Muscle of arm (tissue), 12 donors: ENCODE measurements around the gene JAZF1. TPM values are rescaled to one million over a fixed set of nuclear protein-coding genes. Genes with fewer than 3 reads are reported as not detected.
"Not testable (repeated sequence)": the region's sequence is repeated elsewhere in the genome, so short reads cannot be mapped to it uniquely, and the experiment has no call there.

Experiments used
- DNase-seq: peaks from one replicate; pipeline ENCODE4 v3.0.0-alpha.2; 2013
- polyA plus RNA-seq, 12 donors: library from polyadenylated mRNA; unstranded; fragments of 120-200 nt; gene quantifications; one replicate each; pipeline ENCODE4 v1.2.1, GENCODE V29; 2013; ENCODE audit not compliant: insufficient read length in 12 of 12

JAZF1 gene
- polyA plus RNA-seq, 12 donors: 21.4 to 36.4 (median 32.8) TPM; not detected in 1

DNA sequence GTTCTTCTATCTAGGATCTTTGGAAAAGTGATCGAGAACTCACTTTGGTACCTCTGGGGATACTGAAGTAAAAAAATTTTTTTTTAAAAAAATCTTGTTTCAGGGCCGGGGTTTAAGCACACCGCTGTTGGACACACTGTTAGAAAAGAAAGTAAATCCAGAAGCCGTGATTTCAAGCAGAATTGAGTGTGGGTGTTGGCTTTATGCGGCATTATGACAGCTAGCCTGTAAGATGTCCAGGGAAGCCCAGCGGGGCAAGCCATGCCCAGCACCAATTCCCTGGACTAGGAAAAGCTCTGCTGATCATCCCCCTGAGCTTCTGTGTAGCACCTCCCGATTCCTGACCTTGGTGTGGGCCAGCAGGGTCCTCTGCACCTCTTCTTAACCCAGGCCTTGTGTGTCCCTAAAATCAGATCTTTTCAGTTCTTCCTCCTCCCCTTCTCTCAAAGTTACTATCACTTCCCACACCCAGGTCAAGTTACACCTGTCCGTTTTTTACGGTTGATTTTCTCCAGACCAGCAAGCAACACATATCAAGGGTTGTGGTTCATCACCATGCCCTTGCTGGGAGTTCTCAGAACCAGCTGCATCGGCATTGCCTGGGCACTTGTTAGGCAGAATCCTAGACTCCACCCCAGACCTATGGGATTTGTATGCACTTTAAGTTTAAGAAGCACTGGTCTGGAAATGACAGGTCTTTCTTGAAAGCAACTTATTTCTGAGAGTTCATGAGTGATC, 235.4 kb downstream of the JAZF1 start:
- DNase-seq: no peak

DNA sequence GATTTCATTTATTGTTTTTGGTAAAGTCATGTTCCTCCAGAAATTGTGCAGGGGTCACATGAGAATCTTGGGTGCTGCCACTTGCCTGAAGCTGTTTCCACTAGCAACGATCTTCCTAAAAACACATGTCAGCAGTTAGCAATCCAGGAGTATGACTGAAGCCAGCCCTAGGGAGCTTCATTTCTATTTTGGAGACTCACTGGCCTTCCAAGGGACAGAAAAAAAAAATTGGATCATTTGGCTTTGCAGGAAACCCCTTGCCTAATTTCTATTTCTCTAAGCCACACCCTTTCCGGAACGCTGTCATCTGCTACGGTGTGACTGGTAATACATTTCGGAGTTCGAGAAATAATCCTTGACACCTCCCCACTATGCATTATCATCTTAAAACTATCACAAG, 236.0 kb downstream of the JAZF1 start:
- peak; percentile 68 for DNase-seq

DNA sequence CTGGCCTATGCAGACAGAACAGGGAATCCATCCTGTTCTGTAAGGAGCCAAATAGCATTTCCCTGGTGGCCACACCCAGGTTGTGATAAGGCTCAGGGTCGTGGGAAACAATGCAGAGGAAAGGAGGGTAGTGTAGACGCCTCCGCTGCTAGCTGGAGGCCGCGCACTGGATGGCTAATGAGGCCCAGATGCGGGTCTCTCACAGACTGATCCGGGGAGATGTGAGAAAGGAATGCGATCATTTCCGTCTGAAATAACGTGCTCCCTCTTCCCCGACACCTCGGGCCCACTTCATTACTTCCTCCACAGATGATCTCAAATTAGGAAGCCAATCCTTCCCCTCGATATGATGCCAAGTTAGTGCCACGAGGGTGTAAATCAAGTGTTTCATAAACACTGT, 237.4 kb downstream of the JAZF1 start:
- no peak for DNase-seq

DNA sequence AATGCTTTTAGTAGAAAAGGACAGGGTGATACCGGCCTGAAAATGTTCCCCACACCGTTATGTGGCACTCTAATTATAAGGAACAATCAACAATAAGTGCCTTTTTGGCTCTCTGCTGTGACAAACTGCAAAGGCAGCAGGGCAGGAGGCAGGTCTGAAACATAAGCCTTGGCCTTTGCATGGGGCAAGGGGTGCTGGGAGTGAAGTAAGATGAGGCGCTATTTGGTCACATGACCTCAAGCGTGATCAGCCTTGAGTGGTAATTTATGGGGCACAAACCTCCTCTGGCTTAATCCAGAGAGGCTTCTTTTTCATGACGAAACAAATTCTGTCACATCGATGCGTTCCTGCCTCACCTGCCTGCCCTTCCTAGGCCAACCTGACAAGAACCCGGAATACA, 237.9 kb downstream of the JAZF1 start:
- DNase-seq: no peak

DNA sequence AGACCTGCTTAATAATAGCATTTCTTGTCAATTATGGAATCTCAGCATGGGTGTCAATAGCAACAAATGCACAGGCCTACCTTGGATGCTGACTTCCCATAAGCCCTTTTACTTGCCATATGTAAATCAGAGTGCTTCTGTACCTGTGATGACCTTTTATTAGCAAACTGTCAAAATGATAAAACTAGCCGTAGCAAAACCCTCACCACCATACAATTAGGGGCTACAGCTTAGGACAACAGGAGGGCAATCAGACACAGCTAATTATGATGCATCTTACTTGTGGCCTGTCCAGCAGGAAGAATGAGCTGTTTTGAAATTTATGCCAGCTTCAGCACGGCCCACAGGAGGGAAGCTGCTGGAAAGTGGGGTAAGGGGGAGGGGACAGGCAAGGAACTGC, 239.1 kb downstream of the JAZF1 start:
- no peak for DNase-seq

DNA sequence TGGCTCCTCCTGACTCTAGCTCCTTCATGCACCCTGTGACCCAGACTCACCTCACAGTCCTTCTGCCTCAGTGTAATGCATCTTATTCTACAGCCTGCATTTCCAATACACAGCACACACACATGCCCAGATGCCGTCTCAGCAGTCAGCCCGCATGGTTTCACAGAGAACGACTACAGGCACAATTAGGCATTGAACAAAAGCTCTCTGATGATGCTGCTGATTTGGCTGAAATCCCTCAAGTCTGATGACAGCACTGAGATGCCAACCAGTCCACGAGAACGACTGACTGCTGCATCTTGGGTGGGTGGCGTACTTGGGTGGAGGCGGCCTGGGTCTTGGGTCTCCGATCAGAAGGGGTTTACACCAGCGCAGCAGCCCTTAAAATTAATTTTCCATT, 240.3 kb downstream of the JAZF1 start:
- no peak for DNase-seq

DNA sequence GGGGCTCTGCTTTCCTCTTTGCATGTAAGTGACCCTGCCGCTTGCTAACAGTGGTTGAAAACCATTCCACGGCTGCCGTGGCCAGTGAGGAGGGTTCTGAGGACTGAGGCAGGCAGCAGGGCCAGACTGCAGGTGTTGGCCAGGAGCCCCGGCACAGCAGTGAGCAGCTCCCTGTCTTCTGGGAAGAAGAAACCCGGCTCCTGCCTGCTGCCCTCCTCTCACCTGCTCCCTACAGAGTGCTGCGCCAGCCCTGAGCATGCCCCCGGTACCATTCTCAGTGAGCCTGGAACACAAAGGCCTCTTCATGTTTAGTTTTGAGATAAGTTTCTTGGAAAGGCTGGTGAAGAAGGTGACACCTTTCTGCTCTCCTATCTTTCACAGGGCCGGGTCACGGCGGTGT, 240.7 kb downstream of the JAZF1 start:
- no peak for DNase-seq

DNA sequence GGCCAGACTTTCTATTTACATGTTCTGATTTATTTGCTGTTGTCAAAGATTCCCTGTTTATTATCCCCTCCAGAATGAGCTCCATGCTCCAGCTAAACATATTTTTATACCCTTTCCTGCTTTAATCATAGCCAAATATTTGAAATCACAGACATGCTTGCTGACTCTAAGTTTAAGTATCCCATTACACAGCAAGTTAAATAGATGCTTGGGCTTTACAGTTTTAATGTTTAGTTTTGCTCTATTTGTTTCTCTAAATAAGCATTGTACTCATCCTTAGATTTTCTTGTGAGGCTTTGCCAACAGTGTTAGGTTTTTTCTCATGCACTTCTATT, 243.9 kb downstream of the JAZF1 start:
- DNase-seq: no peak

DNA sequence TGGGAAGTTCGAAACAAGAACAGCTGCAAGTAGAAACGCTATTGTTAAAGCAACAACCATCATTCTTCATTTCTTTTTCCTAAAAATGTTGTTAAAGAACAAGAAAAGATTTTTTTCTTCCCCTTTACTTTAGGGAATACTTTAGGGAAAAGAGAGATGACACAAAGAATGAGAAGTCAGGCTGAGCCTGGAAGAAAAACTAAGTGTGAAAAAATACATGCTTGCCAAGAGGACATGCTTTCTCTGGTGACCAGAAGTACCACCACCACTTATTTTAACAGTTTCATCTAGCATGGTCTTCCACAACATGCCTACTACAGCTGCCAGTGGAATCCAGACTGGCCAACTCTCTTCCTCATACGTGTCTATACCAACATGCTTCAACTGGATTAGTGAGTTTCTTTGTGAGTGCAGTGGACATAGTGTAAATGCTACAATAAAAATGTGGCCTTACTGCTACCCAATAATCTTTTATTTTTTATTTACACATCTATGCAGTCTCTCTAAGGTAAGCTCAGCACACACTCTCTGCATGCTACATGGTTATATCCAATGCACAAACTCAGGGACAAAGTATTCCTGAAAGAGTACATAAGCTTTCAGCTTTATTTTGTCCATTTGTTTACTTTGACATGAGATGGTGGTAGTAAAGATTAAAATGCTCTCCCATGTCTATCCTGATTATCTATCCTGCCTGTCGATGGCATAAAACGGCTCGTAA, 244.4 kb downstream of the JAZF1 start:
- no peak for DNase-seq

DNA sequence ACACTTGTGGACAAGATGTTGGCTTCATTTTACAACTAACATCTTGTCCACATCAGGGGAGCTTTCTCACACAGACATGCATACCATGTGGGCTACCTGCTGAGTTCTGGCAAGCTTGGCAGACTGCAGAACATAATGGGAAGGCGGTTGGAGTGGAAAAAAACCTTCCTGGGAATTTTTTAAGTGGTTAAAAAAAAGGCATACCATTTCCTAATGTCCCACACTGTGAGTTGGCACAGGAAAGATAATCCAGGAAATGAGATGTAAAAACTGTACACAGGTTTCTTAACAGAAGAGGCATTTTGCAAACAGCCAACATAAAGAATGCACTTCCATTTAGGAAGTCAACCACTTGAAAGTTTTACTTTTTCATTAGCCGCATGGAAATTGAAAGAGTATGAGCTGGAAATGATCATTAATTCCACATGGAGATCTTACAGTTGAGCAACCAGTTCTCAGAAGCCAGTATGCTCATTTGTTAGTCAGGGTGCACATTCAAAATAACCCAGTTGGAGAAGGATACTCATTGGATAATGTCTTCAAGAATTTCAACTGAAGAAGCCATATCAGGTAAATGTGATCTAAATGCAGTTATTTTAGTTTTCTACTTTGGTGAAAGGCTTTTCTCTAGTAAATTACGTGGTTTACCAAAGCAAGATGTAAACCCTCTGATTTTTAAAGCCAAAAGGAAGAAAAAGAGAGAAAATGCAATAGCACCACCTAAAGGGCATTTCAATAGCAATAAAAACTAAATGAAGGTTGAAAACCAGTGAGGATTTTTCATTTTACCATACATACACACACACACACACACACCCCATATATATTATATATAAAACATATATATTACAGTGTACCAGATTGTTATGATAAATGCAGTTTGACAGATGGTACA, 246.7 kb downstream of the JAZF1 start:
- DNase-seq: no peak

DNA sequence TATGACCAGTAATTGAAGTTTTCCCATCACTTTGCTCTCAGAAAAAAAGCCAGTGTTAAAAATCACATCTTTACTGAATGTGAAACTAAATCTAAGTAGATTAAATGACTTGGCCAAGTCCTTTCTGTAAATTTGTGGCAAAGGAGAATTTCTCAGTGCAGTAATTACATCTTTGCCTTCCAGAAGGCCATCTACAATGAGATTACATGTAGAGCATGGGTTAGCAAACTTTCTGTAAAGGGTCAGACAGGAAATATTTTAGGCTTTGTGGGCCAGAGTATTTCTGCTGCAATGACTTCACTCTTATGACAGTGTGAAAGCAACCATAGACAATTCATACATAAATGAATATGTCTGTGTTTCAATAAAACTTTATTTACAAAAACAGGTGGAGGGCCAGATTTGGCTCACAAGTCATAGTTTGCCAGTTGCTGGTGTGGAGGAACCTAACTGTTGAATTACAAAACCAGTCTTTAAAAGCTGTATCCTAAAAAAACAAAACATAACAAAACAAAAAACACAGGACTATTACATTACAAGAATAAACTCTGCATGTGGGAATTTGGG, 249.6 kb downstream of the JAZF1 start:
- DNase-seq: no peak

DNA sequence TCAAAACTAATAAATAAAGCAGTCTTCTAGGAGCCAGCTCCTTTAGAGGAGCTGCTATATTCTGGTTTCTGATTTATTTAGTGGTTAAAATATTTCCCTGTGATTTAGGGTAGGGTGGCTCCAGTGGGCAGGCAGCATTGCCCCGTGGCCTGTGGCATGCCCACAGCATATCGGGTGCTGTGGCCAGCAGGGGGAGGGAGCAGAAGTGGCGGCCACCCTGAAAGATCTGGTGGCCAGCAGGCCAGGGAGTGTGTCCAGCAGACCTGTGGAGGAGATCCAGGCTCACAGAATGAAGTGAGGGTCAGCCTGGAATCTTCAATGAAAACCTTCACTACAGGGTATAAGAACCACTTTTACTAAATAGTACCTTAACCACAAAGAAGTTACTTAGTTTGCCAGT, 251.5 kb downstream of the JAZF1 start:
- DNase-seq: no peak

DNA sequence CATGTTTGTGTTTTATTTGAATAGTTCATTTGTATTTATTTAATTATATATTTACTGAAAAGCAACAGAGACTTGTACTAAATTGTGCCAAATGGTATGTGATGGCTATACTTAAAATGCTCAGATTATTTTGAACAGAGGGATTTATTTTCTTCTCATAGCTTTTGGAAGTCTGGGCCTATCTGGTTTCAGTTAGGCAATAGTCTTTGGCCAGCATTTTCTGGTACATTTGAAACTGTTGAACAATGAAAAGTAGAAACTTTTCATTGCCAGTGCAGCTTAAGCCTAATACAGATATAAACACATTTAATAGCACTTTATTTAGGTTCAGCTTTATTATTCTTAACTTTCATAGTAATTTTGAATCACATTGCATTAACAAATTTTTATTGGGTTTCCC, 252.6 kb downstream of the JAZF1 start:
- DNase-seq: no peak

DNA sequence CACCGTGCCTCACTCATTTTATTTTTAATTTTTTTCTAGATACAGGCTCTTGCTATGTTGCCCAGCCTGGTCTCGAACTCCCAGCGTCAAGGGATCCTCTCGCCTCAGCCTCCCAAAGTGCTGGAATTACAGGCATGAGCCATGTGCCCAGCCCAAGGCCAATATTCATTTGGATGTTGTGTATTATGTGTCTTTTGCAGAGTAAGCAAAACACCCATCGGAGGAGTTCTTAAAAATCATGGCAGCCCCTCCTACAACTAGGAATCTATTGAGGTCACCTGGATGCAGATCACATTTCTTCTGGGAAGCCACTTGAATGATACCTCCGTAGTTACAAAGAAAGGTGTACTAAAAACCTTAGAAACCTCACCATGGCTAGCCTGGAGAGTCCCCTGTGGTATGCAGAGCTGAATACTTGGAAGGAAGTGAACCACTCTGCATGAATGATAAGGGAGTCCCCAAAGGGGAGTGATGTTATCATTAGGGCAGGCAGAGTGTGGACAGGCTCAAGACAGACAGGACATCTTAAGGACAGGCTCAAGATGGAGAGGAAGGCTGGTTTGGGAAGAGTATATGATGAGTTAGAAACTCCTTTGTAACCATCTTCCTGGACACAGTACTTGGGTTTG, 254.9 kb downstream of the JAZF1 start:
- DNase-seq: no peak

DNA sequence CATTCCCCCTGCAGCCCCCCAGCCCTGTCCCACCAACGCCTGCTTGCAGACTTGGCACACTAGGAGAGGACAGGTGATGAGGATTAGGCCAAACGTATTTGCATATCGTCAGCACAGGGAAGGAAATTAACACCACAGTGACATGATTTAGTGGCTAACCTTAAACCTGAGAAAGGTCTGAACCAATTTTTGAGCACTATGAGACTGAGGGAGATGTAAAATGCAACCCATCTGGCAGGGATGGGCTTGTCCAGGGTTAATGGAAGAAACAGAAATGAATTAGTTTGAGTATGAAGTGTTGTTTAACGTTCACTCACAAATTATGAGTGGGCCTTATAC, 257.0 kb downstream of the JAZF1 start:
- DNase-seq: no peak

DNA sequence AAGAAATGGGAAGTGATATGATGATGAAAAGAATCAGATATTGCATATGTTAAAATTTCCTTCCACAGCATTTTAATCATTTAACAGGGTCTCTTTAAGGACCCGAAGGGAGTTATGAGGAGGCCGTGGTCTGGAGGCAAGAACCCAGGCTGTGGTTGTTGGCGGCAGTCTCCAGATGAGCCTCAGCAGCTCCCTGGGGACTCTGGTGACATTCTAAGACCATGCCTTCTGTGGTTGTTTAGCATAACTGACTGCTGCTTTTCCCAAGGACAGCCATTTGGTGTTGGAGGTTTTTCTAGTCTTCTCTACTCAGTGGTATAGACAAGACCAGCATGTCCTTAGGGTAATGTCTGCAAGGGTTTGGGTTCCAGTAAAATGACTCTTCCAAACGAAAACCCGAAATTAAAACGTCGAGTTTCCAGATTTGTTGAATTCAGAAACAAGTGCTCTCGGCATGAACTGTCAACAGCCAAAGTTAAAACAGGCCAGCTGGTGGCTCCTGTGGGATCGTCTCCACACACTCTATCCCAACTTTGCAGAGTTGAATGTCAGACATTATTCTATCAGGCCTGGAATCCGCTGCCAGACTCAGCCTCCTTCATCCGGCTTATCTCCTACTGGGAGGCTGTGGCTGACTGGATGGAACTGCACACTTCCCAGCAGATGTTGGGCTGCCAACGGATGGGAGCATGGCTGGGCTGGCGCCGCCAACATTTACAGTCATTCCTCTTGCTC, 257.5 kb downstream of the JAZF1 start:
- DNase-seq: peak; percentile 41

DNA sequence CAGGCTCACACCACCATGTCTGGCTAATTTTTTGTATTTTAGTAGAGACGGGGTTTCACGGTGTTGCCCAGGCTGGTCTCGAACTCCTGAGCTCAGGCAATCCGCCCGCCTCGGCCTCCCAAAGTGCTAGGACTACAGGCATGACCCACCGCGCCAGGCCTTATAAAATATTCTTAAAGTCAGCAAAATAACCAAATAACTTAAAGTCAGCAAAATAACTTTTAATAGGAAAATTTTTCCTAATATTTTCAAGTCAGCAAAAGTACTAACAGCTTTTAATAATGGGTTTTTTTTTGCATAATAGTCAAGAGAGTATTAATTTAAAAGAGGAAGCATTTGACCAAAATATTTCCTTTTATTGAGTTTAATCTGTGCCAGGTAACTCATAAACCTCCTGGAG, 258.2 kb downstream of the JAZF1 start:
- DNase-seq: not testable (repeated sequence)

DNA sequence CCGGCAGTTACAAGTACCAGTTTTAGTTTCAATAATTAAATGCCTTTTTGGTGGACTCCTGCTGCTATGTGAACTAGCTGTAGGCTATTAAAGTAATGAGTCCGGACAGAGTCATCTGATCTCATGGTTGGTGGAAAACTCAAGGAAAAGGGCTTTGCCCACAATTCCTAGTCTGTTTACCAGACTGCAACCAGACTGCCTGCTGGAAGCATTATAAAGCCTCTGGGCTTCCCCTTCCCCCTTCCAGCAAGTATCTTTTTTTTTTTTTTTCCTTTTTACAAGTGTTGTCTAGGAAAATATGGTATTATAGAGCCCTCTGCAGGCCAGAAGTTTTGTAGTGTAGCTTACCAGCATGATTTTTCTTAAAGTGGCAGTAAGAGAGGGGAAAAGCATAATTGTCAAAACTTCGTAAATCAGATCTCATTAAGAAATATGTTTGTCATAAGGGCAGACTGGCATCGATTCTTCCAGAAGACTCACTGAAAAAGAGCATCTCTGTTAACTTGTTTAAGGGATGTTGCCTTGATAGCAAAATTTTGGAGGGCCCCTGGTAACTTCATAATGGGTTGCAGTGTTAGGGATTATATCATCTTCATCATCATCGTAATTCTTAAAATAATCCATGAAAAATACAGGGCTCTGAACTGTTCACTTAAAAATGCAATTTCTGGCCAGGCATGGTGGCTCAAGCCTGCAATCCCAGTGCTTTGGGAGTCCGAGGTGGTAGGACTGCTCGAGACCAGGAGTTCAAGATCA, 259.3 kb downstream of the JAZF1 start:
- DNase-seq: peak; percentile 81

DNA sequence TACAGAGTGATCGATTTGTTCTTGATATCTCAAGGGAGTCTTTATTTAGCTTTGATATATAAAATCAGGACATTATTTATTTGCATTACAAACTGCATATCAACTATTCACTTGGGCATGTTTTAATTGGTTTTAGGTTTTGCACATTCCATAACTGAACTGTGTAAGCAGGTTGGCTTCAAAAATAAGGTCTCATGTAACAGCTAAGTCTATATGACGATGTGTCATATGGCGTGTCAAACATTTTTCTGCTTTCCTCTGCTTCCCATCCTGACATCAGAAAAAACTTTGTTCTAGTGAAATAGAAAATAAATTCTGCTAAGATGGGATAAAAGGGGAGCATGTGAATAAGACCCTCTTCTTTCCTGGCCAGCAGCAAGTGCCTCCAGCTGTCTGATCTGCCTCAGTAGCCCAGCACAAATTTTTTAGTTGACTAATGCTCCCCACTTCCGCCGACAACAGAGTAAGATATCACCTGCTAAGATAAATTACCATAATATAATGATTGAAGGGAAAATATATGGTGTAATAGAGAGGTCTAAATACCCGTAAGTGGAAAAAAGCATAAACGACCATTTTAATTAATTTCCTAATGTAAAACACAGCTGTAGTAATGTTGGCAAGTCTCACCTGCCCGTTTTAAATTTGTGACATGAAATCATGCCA, 260.2 kb downstream of the JAZF1 start:
- no peak for DNase-seq

DNA sequence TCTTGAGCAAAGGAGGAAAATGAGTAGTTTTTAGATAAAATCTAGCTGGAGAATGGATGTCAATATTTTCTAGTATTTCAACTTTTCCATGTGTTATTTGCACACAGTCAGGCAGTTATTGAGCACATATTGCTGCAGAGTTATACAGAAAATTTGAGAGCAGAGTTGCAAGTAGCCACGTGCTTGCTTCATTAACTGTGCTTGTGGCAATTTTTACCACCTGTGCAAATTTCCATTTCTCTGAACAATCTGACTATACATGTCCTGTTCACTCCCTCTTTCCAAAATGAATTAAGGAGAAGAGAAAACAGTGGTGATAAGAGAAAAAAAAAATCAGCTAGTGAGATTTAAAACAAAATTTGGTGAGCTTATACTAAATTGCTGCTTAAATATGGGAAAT, 262.1 kb downstream of the JAZF1 start:
- no peak for DNase-seq
